Measurements from ENCODE around the gene STK16. TPM values are rescaled to one million over a fixed set of nuclear protein-coding genes. Genes with fewer than 3 reads are reported as not detected.

STK16 gene
- total RNA-seq, 4 donors from 2014 or later: 18.7 to 44.8 (median 28.2) TPM

GRCh38 chr2:219243291-219243761 is 2.0 kb upstream of the STK16 start:
- DNase-seq: peak; percentile 56
- 58% methylated on average over 28 of the region's 28 CpGs; no CpG with 5 or more reads in 1 of the 2 donors for WGBS, 2 donors (ENCODE audit: low coverage in 1 of 2)

GRCh38 chr2:219244789-219245147 is 511 bp upstream of the STK16 start:
- no peak for TF ChIP-seq POLR2AphosphoS5 (IDR thresholded peaks at IDR 0.05)
- no peak for TF ChIP-seq POLR2A (IDR thresholded peaks at IDR 0.05)
- no peak for TF ChIP-seq CTCF (IDR thresholded peaks at IDR 0.05)
- TF ChIP-seq EP300 (IDR thresholded peaks at IDR 0.05; ENCODE audit: low read depth): no peak

More at GRCh38 chr2:219243291-219243761, 2.0 kb upstream of the STK16 start:
- H3K27ac ChIP-seq: peak overlapping the region; percentile 37 to 67 (median 65)
- H3K4me3 ChIP-seq: peak overlapping the region in 2 of 4 donors; percentile 15 to 17
- H3K9me3 ChIP-seq: no peaks in the 10 kb centered on the region
- intact Hi-C loops (cut with DNase I; ENCODE audit: low total_unique reads): loop anchor here (10.0 kb wide), 1 partner anchor 1609 kb away; no protein-coding TSS in a partner anchor
- peaks cover 13 to 33% (median 29%) of the 10 kb centered on the region in 4 donors for H3K4me1 ChIP-seq
- peak; percentile 39 for TF ChIP-seq POLR2A (IDR thresholded peaks at IDR 0.05)
- TF ChIP-seq CTCF (IDR thresholded peaks at IDR 0.05): no peak
- peak in 2 of 3 donors; percentile 38 to 50 for TF ChIP-seq POLR2AphosphoS5 (IDR thresholded peaks at IDR 0.05)
- no peaks in the 10 kb centered on the region for H3K27me3 ChIP-seq
- peaks cover 0 to under 1% (median 0%) of the 10 kb centered on the region in 4 donors for H3K36me3 ChIP-seq
- in situ Hi-C loops (cut with MboI; ENCODE audit: low pct_ligation_motif_present in 1 of 4, low pct_unique_long_range_greater_than_20kb in 1 of 4, low sequenced_read_pairs in 3 of 4): no loop called here

DNA sequence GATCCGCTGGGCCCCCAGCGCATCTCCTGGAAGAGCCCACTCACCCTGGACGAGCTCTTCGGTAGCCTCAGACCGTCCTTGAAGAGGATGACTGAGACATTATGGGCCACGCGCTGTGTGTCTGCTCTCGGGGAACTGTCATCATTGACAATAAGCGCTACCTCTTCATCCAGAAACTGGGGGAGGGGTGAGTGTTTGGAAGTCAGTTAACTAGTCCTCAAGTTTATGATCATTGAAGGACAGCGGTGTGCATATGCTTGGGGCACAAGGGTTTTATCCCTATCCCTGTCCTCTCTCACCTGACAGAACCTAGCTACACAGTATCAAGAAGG is 586 bp downstream of the STK16 start:
- intact Hi-C loops (cut with DNase I; ENCODE audit: low total_unique reads): loop anchor here (10.0 kb wide), 1 partner anchor 1611 kb away; no protein-coding TSS in a partner anchor
- Histone ChIP-seq H3K4me3 (peak overlapping the region; percentile 65 to 95 (median 83)), H3K4me1 (peaks cover 37 to 58% (median 53%) of the 10 kb centered on the region in 4 donors), H3K9me3 (no peaks in the 10 kb centered on the region), H3K27ac (peak overlapping the region; percentile 94 to 97 (median 94)), H3K36me3 (no peaks in the 10 kb centered on the region), H3K27me3 (no peaks in the 10 kb centered on the region)
- in situ Hi-C loops (cut with MboI; ENCODE audit: low pct_ligation_motif_present in 1 of 4, low pct_unique_long_range_greater_than_20kb in 1 of 4, low sequenced_read_pairs in 3 of 4): no loop called here
- no peak for TF ChIP-seq CTCF (IDR thresholded peaks at IDR 0.05)
- no peak for TF ChIP-seq POLR2AphosphoS5 (IDR thresholded peaks at IDR 0.05)
- no peak for TF ChIP-seq EP300 (IDR thresholded peaks at IDR 0.05; ENCODE audit: low read depth)
- no peak for TF ChIP-seq POLR2A (IDR thresholded peaks at IDR 0.05)
- DNase-seq: no peak
- 6% methylated on average over 10 of the region's 10 CpGs; no CpG with 5 or more reads in 1 of the 2 donors for WGBS, 2 donors (ENCODE audit: low coverage in 1 of 2)

More at GRCh38 chr2:219244789-219245147, 511 bp upstream of the STK16 start:
- H3K27me3 ChIP-seq: no peaks in the 10 kb centered on the region
- H3K9me3 ChIP-seq: no peaks in the 10 kb centered on the region
- in situ Hi-C loops (cut with MboI; ENCODE audit: low pct_ligation_motif_present in 1 of 4, low pct_unique_long_range_greater_than_20kb in 1 of 4, low sequenced_read_pairs in 3 of 4) (no loop called here), intact Hi-C loops (cut with DNase I; ENCODE audit: low total_unique reads) (loop anchor here (10.0 kb wide), 1 partner anchor 1610 kb away; no protein-coding TSS in a partner anchor)
- DNase-seq: no peak
- 29 to 34% methylated on average over 4 to 6 of the region's 6 CpGs for WGBS, 2 donors (ENCODE audit: low coverage in 1 of 2)
- peak overlapping the region; percentile 94 to 97 (median 94) for H3K27ac ChIP-seq
- peaks cover 27 to 47% (median 43%) of the 10 kb centered on the region in 4 donors for H3K4me1 ChIP-seq
- peak overlapping the region; percentile 65 to 95 (median 83) for H3K4me3 ChIP-seq
- no peaks in the 10 kb centered on the region for H3K36me3 ChIP-seq

- Histone ChIP-seq H3K27me3 (no peaks in the 10 kb centered on the region), H3K36me3 (no peaks in the 10 kb centered on the region), H3K4me1 (peaks cover 41 to 65% (median 58%) of the 10 kb centered on the region in 4 donors), H3K4me3 (no peak overlapping the region), H3K9me3 (no peaks in the 10 kb centered on the region), H3K27ac (peak overlapping the region in 3 of 4 donors; percentile 94 to 97 (median 94))
- 91% methylated on average over 10 of the region's 10 CpGs; no CpG with 5 or more reads in 1 of the 2 donors for WGBS, 2 donors (ENCODE audit: low coverage in 1 of 2)
- TF ChIP-seq CTCF (IDR thresholded peaks at IDR 0.05) (no peak), POLR2AphosphoS5 (IDR thresholded peaks at IDR 0.05) (no peak), POLR2A (IDR thresholded peaks at IDR 0.05) (no peak), EP300 (IDR thresholded peaks at IDR 0.05; ENCODE audit: low read depth) (no peak)
- no peak for DNase-seq
- in situ Hi-C loops (cut with MboI; ENCODE audit: low pct_ligation_motif_present in 1 of 4, low pct_unique_long_range_greater_than_20kb in 1 of 4, low sequenced_read_pairs in 3 of 4) (no loop called here), intact Hi-C loops (cut with DNase I; ENCODE audit: low total_unique reads) (loop anchor here (10.0 kb wide), 1 partner anchor 1612 kb away; no protein-coding TSS in a partner anchor)
These were observed 1.3 kb downstream of the STK16 start for GRCh38 chr2:219246559-219246958.

All from transverse colon (tissue), 4 donors.